Non-pigmented ciliary epithelial cell (primary cell): ENCODE data around the gene CACNA1S.
A peak's percentile ranks its signal among the peaks of the same experiment; 100 is the strongest.

ENCODE experiments used
- DNase-seq: peaks from one replicate; pipeline ENCODE4 v3.0.0-alpha.2; 2010; ENCODE audit warnings: low read depth

The CACNA1S gene

GRCh38 chr1:201112173-201112731 is at the start of gene CACNA1S:
Gene CACNA1S, minus strand, starts transcription at chr1:201112426. Its CDS starts 87 bp downstream, at chr1:201112339.
- DNase-seq, result no peak

GRCh38 chr1:201157949-201158348 is 45.7 kb upstream of the CACNA1S start:
- DNase-seq, result no peak

GRCh38 chr1:201156819-201157218 is 44.6 kb upstream of the CACNA1S start:
- DNase-seq, result no peak

DNA sequence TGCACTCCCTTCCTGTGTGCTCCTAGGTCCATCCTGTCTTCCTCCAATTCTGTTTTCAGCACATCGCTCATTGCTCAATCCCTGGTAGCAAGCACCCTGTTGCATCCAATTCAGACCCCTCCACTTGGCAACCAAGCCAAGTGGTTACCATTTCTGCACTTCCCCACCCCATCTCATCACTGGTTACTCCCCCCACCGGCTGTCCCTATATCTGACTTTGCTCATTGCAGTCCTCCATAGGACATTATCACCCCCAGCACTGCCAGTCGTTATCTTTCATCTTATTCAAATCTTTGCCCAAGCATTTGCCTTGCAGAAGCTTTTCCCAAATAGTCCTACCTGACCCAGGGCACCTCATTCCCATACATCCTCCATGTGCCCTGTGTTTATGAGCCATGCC is 44.1 kb upstream of the CACNA1S start:
- DNase-seq, result no peak

- no peak for DNase-seq
Measured at GRCh38 chr1:201155354-201155753, 43.1 kb upstream of the CACNA1S start.

GRCh38 chr1:201154389-201155165 is 42.4 kb upstream of the CACNA1S start, which contains the start of gene TMEM9:
Gene TMEM9, minus strand, starts transcription at chr1:201154474. Its CDS starts 551 bp downstream, at chr1:201153923.
- DNase-seq, result peak; percentile 82

DNA sequence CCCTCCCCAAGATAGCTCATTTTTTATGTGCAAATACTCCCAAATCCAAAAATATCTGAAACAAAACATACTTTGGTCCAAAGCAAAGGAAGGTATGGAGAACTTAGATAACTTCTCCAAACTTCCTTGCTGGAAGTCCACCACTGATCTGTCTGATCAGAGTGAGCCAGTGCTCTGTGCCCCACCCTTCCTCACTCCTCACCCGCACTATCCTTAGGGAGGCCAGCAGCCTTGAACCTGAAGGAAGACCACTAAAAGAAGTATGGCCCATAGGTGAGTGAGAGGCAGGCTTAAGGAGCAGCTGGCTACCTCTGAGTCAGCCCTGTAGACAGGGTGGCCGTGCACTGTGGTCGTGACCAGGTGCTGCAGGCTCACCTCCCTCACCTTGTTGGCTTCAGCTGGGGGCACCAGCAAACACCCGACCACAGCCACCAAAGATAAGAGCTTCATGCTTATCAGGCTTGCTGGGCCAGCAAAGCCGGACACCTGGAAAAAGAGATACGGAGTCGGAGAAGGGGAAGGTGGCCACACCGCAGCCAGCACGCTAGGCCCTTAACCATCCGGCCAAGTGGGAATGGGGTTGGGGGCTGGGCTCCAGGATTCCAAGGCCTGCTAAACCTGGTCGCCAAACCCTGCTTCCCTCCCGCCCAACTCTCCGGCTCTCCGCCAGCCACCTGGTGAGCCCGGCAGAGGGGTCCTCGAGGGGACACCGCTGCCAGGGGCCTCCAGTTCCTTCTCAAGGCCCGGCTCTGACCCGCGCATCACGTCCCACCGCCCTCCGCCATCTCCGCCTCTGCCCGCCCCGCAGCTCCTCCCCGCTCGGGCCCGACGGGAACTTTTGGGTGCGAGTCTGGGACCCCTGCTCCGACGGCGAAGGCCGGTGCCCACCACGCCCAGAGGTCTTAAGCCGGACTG is 41.5 kb upstream of the CACNA1S start:
- no peak for DNase-seq

DNA sequence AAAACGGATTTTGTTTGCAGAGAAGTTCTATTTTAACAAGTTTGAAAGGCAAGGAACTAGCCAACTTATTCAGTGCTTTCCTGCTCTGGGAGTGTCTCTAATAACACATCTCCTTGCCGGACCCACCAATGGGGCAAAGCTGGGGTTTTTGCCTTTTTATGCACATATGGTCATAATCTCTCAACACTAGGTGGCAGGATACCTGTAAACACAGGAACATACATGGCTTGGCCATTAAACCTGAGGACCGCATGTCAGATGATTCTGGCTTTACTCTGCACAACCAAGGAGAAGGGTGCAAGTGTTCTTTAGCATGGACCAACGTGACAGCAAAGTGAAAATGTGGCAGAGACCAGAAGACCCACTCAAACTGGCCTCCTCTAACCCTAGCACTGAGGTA is 37.2 kb upstream of the CACNA1S start:
- DNase-seq, result no peak

DNA sequence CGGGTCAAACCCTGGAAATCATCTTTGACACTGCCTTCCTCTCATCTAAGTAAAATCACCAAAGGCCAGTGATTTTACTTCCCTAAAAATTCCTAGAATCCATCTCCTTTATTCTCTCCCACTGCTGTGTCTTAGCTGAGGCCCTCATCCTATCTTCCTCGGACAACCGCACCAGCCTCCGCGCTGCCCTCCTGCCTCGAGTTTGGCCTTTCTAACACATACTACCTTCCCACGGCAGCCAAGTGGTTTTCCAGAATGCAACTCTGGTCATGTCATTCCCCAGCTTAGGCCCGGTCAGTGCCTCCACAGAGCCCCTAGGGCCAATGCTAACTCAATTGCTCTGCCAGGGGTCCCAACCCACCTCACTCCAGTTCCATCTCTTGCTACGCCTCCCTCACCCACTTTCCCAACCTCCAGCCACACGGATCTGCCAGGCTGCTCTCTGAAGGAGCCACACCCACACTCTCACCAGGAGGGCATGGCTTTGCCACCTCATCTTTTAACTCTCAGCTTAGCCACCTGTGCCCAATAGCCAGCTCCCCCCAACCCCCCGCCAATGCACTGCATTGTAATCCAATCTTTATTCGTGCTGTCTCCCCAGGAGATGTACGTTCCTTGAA is 35.3 kb upstream of the CACNA1S start:
- DNase-seq, result no peak

GRCh38 chr1:201146626-201147390 is 34.6 kb upstream of the CACNA1S start:
- DNase-seq, result no peak

GRCh38 chr1:201145816-201146215 is 33.6 kb upstream of the CACNA1S start:
- no peak for DNase-seq

GRCh38 chr1:201145132-201145531 is 32.9 kb upstream of the CACNA1S start:
- no peak for DNase-seq

- no peak for DNase-seq
Measured at GRCh38 chr1:201144701-201145100, 32.5 kb upstream of the CACNA1S start.

DNA sequence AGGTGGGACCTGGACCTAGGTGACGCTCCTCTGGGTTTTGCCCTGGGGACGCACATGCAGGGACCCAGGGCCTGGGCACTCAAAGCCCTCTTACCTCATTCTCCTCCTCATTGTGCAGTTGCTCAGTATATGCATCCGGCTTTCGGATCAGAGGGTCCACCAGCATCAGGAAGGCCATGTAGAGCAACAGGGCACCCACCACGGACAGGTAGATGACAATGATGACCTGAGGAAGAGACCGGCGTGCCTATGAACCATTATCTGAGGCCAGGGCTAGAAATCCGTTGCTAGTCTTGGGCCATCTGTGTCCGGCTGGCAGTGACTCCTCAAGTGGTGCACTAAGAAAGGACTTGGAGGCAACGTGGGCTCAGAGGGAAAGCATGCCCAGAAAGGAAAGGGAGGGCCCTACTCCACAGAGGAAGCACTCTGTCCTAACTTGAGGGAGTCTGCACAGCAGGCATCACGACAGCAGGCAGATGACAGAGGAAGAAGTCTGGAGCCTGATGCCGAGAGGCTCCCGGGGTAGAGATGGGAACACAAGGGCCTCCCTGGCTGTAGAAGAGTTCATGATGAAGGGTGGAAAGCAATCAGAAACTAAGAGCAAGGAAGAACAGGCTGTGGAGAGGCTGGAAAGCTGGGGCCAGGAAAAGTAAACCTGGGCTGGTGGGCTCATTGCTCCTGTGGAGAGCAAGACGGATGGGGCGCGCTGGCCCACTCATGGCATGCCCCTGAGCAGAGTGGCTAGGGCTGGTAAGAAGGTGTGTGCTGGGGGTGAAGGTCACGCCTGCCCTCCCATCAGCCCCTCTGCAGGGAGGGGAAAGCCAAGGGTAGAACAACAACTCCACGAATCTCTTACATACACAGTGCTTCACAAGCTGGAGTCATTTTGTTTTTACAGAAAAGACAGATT is 31.8 kb upstream of the CACNA1S start:
- no peak for DNase-seq

DNA sequence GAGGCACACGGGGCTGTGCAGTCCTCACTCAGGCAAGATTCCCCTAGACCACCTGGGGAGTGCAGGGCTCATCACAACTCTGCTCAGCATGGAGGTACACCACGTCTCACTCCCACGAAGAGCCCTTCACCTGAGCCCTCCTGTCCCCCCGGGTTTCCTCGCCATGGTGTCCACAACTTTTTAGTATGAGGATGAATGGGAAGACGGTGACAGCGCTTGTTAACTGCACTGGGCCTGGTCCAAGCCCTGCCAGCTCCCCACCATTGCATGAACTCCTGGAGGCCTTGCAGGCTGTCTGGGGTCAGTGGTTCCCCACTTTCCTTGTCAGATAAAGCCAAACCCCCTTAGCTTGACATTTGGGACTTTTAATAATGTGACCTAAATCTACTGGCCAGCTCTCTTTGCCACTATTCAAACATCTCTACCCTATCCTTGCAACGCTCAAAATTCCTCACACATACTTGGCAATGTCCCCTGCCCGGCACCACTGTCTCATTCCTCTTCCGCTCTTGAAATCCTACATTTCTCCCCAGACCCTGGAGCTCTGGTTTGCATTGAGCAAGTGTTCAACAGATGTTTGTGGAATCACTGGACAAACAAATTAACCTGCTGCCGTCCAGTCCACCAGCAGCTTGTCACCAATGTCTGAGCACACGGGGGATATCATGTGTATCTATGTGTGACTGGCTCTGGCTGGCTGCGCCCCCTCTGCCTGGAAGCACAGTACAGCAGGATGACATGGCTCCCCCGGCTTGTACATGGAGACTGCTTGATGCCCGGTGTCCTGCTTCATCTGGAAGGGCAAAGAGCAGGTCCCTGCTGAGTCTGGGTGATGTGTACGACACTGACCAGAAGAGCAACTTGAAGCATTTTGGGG is 30.9 kb upstream of the CACNA1S start:
- DNase-seq, result no peak

GRCh38 chr1:201142011-201142848 is 30.0 kb upstream of the CACNA1S start:
- DNase-seq, result no peak

DNA sequence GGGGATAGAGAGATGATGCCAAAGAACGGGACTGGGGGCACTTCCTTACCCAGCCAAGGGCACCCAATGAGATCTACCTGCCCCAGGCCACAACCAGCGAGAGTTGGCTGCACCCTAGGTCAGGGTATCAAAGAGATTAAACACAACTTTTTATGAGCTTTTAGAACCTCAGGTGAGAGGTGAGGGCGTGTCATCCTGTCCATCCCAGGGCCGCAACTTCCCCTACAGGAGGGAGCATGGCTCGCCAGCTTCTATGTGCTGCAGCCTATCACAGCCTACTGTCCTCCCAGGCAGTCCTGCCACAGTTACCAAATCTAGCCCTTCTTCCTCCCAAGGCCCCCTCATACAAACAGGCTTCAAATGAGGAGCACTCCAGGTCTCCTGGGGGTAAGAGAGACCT is 29.2 kb upstream of the CACNA1S start:
- DNase-seq, result no peak

DNA sequence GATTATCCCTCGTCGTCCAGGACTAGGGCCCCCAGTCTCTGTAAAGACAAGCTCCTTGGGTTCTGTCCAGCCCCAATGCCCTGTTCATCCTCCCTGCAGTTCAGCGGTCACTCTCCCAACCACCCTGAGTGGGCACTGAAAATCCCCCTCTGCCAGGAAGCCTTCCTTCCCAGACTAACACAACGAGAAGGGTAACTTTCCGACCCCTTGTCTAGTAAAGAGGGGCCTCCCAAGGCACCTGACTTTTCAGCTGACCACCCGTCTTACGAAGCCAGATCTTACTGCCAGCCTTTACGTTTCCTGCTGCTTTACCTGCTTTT is 28.7 kb upstream of the CACNA1S start:
- DNase-seq, result no peak
